ENCODE results near the gene ESRRB.

GRCh38 chr14:76491172-76491930 is 115.4 kb downstream of the ESRRB start:
- TF ChIP-seq, protein P1, sequence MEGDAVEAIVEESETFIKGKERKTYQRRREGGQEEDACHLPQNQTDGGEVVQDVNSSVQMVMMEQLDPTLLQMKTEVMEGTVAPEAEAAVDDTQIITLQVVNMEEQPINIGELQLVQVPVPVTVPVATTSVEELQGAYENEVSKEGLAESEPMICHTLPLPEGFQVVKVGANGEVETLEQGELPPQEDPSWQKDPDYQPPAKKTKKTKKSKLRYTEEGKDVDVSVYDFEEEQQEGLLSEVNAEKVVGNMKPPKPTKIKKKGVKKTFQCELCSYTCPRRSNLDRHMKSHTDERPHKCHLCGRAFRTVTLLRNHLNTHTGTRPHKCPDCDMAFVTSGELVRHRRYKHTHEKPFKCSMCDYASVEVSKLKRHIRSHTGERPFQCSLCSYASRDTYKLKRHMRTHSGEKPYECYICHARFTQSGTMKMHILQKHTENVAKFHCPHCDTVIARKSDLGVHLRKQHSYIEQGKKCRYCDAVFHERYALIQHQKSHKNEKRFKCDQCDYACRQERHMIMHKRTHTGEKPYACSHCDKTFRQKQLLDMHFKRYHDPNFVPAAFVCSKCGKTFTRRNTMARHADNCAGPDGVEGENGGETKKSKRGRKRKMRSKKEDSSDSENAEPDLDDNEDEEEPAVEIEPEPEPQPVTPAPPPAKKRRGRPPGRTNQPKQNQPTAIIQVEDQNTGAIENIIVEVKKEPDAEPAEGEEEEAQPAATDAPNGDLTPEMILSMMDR (IDR thresholded peaks at IDR 0.05) = no peak
- no peak for TF ChIP-seq POLR2A (IDR thresholded peaks at IDR 0.05)

All from ovary (tissue), 3 donors.